ENCODE results near the gene TOP3B.

TOP3B gene

GRCh38 chr22:22010358-22010757 is 27.8 kb upstream of the TOP3B start:
- no peak for DNase-seq

- DNase-seq: no peak
Observed at GRCh38 chr22:22009661-22010060, 27.1 kb upstream of the TOP3B start.

GRCh38 chr22:22006596-22006990 is 24.0 kb upstream of the TOP3B start:
- no peak for DNase-seq

- no peak for DNase-seq
Observed at GRCh38 chr22:22005945-22006595, 23.5 kb upstream of the TOP3B start.

- no peak for DNase-seq
Observed at GRCh38 chr22:22003233-22003632, 20.6 kb upstream of the TOP3B start.

GRCh38 chr22:22002526-22003055 is 20.0 kb upstream of the TOP3B start:
- no peak for DNase-seq

GRCh38 chr22:22001664-22002525 is 19.3 kb upstream of the TOP3B start:
- no peak for DNase-seq

GRCh38 chr22:21998595-21999247 is 16.1 kb upstream of the TOP3B start:
- no peak for DNase-seq

GRCh38 chr22:21996175-21996720 is 13.7 kb upstream of the TOP3B start:
- DNase-seq: no peak

- DNase-seq: no peak
Observed at GRCh38 chr22:21995660-21996059, 13.1 kb upstream of the TOP3B start.

GRCh38 chr22:21994881-21995444 is 12.4 kb upstream of the TOP3B start:
- DNase-seq: no peak

GRCh38 chr22:21992593-21993237 is 10.1 kb upstream of the TOP3B start:
- no peak for DNase-seq

GRCh38 chr22:21991774-21992173 is 9.2 kb upstream of the TOP3B start:
- DNase-seq: no peak

GRCh38 chr22:21991304-21991596 is 8.7 kb upstream of the TOP3B start:
- no peak for DNase-seq

- no peak for DNase-seq
Observed at GRCh38 chr22:21990445-21991303, 8.1 kb upstream of the TOP3B start.

GRCh38 chr22:21989049-21989448 is 6.5 kb upstream of the TOP3B start:
- no peak for DNase-seq

- DNase-seq: no peak
Observed at GRCh38 chr22:21985214-21985613, 2.6 kb upstream of the TOP3B start.

- no peak for DNase-seq
Observed at GRCh38 chr22:21984793-21985192, 2.2 kb upstream of the TOP3B start.

GRCh38 chr22:21981874-21982273 is 713 bp downstream of the TOP3B start:
- DNase-seq: no peak

GRCh38 chr22:21980547-21980946 is 2.0 kb downstream of the TOP3B start:
- DNase-seq: no peak

- DNase-seq: no peak
Observed at GRCh38 chr22:21978564-21979386, 3.8 kb downstream of the TOP3B start.

All from NCI-H748 treated with DMSO at 0.1 percent for 48 hours (cell line).